ENCODE measurements around the gene GTPBP3. TPM values are rescaled to one million over a fixed set of nuclear protein-coding genes. Genes with fewer than 3 reads are reported as not detected.

The GTPBP3 gene
- total and polyA plus RNA-seq, 2 of the 13 experiments (the other 11 are each of a cell fraction or from before 2014, with no cell fraction given): 17.5 to 30.0 TPM

DNA sequence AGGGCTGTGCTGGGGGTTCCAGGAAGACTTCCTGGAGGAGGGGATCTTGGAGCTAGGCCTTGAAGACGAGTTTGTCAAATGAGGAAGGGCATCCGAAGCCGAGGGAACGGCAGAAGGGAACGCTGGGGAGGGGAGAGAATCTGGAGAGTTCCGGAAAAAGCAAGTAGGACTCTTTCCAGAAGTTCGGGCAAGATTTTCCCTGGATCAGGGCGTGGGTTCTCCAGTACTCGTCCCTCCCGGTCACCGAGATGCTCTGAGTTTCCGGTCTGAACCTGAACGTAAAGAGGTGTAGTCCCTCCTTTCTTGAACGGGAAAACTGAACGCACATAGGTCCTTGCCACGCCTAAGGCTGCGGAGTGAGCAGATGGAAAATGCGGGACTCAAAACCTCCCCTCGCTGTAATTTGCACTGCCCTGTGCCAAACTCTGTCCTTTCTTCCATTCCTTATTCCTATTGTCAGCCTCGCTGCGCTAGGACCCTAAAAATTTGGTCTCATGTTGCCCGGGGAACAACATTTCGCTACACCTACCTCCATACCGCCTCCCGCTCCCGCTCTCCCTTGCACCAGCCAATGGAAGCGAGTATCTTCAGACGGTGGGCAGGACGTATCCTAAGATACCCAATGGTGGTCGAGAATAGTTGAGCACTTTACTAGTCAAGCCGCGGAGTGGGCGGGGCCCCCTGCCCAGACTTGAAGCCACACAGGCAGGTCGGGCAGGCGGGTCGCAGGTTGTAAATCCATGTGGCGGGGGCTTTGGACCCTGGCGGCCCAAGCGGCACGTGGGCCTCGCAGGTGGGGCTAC, at the start of gene GTPBP3 (continued):
- TF ChIP-seq, protein P1, sequence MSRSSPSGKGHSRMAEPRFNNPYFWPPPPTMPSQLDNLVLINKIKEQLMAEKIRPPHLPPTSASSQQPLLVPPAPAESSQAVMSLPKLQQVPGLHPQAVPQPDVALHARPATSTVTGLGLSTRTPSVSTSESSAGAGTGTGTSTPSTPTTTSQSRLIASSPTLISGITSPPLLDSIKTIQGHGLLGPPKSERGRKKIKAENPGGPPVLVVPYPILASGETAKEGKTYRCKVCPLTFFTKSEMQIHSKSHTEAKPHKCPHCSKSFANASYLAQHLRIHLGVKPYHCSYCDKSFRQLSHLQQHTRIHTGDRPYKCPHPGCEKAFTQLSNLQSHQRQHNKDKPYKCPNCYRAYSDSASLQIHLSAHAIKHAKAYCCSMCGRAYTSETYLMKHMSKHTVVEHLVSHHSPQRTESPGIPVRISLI (CRISPR knock-in tag; IDR thresholded peaks at IDR 0.05; ENCODE audit: borderline replicate concordance): no peak
- TF ChIP-seq RFXANK (CRISPR knock-in tag; IDR thresholded peaks at IDR 0.05): no peak
- TF ChIP-seq, protein P2, sequence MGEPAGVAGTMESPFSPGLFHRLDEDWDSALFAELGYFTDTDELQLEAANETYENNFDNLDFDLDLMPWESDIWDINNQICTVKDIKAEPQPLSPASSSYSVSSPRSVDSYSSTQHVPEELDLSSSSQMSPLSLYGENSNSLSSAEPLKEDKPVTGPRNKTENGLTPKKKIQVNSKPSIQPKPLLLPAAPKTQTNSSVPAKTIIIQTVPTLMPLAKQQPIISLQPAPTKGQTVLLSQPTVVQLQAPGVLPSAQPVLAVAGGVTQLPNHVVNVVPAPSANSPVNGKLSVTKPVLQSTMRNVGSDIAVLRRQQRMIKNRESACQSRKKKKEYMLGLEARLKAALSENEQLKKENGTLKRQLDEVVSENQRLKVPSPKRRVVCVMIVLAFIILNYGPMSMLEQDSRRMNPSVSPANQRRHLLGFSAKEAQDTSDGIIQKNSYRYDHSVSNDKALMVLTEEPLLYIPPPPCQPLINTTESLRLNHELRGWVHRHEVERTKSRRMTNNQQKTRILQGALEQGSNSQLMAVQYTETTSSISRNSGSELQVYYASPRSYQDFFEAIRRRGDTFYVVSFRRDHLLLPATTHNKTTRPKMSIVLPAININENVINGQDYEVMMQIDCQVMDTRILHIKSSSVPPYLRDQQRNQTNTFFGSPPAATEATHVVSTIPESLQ (CRISPR knock-in tag; conservative IDR thresholded peaks at IDR 0.05): no peak
- peak; percentile 75; the same call in 1 of the 2 replicates for TF ChIP-seq ZNF788 (CRISPR knock-in tag; IDR thresholded peaks at IDR 0.05; ENCODE audit: borderline replicate concordance)
- TF ChIP-seq ZNF383 (CRISPR knock-in tag; IDR thresholded peaks at IDR 0.05; ENCODE audit: borderline replicate concordance): no peak
- no peak for TF ChIP-seq NONO (IDR thresholded peaks at IDR 0.05)
- TF ChIP-seq NONO (CRISPR knock-in tag; conservative IDR thresholded peaks at IDR 0.05): peak; percentile 68
- no peak for TF ChIP-seq ZBTB8A (CRISPR knock-in tag; IDR thresholded peaks at IDR 0.05; ENCODE audit: borderline replicate concordance, low read depth)
- no peak for TF ChIP-seq KAT2B (IDR thresholded peaks at IDR 0.05; ENCODE audit: borderline replicate concordance, low read depth, low read length)
- TF ChIP-seq, protein P3, sequence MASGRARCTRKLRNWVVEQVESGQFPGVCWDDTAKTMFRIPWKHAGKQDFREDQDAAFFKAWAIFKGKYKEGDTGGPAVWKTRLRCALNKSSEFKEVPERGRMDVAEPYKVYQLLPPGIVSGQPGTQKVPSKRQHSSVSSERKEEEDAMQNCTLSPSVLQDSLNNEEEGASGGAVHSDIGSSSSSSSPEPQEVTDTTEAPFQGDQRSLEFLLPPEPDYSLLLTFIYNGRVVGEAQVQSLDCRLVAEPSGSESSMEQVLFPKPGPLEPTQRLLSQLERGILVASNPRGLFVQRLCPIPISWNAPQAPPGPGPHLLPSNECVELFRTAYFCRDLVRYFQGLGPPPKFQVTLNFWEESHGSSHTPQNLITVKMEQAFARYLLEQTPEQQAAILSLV (CRISPR knock-in tag; IDR thresholded peaks at IDR 0.05; ENCODE audit: borderline replicate concordance): peak; percentile 43; the same call in 1 of the 2 replicates
- TF ChIP-seq KLF12 (CRISPR knock-in tag; IDR thresholded peaks at IDR 0.05; ENCODE audit: borderline replicate concordance): peak; percentile 91; the same call in 1 of the 2 replicates
- TF ChIP-seq ZNF331 (CRISPR knock-in tag; IDR thresholded peaks at IDR 0.05): peak; percentile 35; the same call in 1 of the 2 replicates
- TF ChIP-seq EP300 (IDR thresholded peaks at IDR 0.05; ENCODE audit: low read depth in 2 of 2, low read length in 2 of 2): 0 out of 4 replicates have a peak, but pooled peaks of 1 of the 2 experiments have one; percentile 12
- no peak for TF ChIP-seq EP300 (CRISPR knock-in tag; IDR thresholded peaks at IDR 0.05; ENCODE audit: borderline replicate concordance)
- TF ChIP-seq, protein P4, sequence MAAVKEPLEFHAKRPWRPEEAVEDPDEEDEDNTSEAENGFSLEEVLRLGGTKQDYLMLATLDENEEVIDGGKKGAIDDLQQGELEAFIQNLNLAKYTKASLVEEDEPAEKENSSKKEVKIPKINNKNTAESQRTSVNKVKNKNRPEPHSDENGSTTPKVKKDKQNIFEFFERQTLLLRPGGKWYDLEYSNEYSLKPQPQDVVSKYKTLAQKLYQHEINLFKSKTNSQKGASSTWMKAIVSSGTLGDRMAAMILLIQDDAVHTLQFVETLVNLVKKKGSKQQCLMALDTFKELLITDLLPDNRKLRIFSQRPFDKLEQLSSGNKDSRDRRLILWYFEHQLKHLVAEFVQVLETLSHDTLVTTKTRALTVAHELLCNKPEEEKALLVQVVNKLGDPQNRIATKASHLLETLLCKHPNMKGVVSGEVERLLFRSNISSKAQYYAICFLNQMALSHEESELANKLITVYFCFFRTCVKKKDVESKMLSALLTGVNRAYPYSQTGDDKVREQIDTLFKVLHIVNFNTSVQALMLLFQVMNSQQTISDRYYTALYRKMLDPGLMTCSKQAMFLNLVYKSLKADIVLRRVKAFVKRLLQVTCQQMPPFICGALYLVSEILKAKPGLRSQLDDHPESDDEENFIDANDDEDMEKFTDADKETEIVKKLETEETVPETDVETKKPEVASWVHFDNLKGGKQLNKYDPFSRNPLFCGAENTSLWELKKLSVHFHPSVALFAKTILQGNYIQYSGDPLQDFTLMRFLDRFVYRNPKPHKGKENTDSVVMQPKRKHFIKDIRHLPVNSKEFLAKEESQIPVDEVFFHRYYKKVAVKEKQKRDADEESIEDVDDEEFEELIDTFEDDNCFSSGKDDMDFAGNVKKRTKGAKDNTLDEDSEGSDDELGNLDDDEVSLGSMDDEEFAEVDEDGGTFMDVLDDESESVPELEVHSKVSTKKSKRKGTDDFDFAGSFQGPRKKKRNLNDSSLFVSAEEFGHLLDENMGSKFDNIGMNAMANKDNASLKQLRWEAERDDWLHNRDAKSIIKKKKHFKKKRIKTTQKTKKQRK (IDR thresholded peaks at IDR 0.05; ENCODE audit: low read length): no peak
- TF ChIP-seq CEBPB (IDR thresholded peaks at IDR 0.05; ENCODE audit: borderline replicate concordance, low read depth, low read length): no peak
- TF ChIP-seq, protein P5, sequence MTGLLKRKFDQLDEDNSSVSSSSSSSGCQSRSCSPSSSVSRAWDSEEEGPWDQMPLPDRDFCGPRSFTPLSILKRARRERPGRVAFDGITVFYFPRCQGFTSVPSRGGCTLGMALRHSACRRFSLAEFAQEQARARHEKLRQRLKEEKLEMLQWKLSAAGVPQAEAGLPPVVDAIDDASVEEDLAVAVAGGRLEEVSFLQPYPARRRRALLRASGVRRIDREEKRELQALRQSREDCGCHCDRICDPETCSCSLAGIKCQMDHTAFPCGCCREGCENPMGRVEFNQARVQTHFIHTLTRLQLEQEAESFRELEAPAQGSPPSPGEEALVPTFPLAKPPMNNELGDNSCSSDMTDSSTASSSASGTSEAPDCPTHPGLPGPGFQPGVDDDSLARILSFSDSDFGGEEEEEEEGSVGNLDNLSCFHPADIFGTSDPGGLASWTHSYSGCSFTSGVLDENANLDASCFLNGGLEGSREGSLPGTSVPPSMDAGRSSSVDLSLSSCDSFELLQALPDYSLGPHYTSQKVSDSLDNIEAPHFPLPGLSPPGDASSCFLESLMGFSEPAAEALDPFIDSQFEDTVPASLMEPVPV (CRISPR knock-in tag; IDR thresholded peaks at IDR 0.05): peak; percentile 70
